CD4-positive, alpha-beta memory T cell (primary cell): ENCODE data around the gene HIBADH. TPM values are rescaled to one million over a fixed set of nuclear protein-coding genes. Genes with fewer than 3 reads are reported as not detected.

Experiments used
- CTCF ChIA-PET: fragments of 350-600 bp; sonication (Branson Sonifier 250); formaldehyde crosslinking; loops from one replicate; lab custom pipeline; 2021; ENCODE audit warnings: inconsistent platforms; ENCODE audit not compliant: partially characterized antibody; lab: Charles Lee
- POLR2A ChIA-PET: fragments of 350-600 bp; sonication (Branson Sonifier 250); formaldehyde crosslinking; loops from one replicate; lab custom pipeline; 2021; ENCODE audit not compliant: partially characterized antibody; lab: Charles Lee
- DNase-seq, 5 donors: peaks; one replicate each; pipeline versions ENCODE4 v3.0.0 to v3.0.0-alpha.2; 2020 to 2022; ENCODE audit warnings: mixed read lengths in 1 of 5
- H3K27ac ChIP-seq: one replicate; pipeline ENCODE4 v1.7.0; 2013; ENCODE audit warnings: low read depth, low read length
- H3K27me3 ChIP-seq: 2 replicates; pipeline ENCODE4 v1.7.0; 2013; ENCODE audit warnings: mild to moderate bottlenecking, low read length, moderate library complexity; ENCODE audit not compliant: insufficient read depth
- H3K36me3 ChIP-seq: 2 replicates; pipeline ENCODE4 v1.7.0; 2013; ENCODE audit warnings: mild to moderate bottlenecking, low read length, moderate library complexity; ENCODE audit not compliant: insufficient read depth
- H3K4me1 ChIP-seq: 2 replicates; pipeline ENCODE4 v1.7.0; 2013; ENCODE audit warnings: mild to moderate bottlenecking, low read length, moderate library complexity; ENCODE audit not compliant: insufficient read depth
- H3K4me3 ChIP-seq, 2 donors: one replicate each; pipeline ENCODE4 v1.7.0; 2013; ENCODE audit warnings: low read length in 2 of 2, mild to moderate bottlenecking in 1 of 2
- H3K9me3 ChIP-seq, 2 donors: one replicate each; pipeline ENCODE4 v1.7.0; 2013; ENCODE audit warnings: low read length in 2 of 2, control low read depth in 1 of 2; ENCODE audit not compliant: control insufficient read depth in 1 of 2
- H3K27ac Mint-ChIP-seq, 7 donors: one replicate each; pipeline ENCODE4 v1.8.0; 2020 to 2021; ENCODE audit warnings: mixed read lengths in 7 of 7, mild to moderate bottlenecking in 6 of 7, inconsistent platforms in 3 of 7, moderate library complexity in 3 of 7
- H3K27me3 Mint-ChIP-seq, 2 donors: one replicate each; pipeline ENCODE4 v1.8.0; 2020 to 2021; ENCODE audit warnings: mixed read lengths in 2 of 2
- H3K36me3 Mint-ChIP-seq, 2 donors: one replicate each; pipeline ENCODE4 v1.8.0; 2020 to 2021; ENCODE audit warnings: mixed read lengths in 2 of 2, inconsistent platforms in 1 of 2, mild to moderate bottlenecking in 1 of 2
- H3K4me1 Mint-ChIP-seq, 4 donors: one replicate each; pipeline ENCODE4 v1.8.0; 2020 to 2021; ENCODE audit warnings: mixed read lengths in 4 of 4, mild to moderate bottlenecking in 1 of 4
- H3K4me3 Mint-ChIP-seq, 8 donors: one replicate each; pipeline ENCODE4 v1.8.0; 2020 to 2021; ENCODE audit warnings: mixed read lengths in 8 of 8, mild to moderate bottlenecking in 7 of 8, moderate library complexity in 6 of 8, inconsistent platforms in 3 of 8
- H3K9me3 Mint-ChIP-seq, 8 donors: one replicate each; pipeline ENCODE4 v1.8.0; 2020 to 2021; ENCODE audit warnings: mixed read lengths in 8 of 8, mild to moderate bottlenecking in 5 of 8, inconsistent platforms in 3 of 8, moderate library complexity in 1 of 8
- intact Hi-C: fragments of 100-400 bp; cut with micrococcal nuclease; formaldehyde crosslinking; loops from one replicate; pipeline ENCODE4 v1.15.1; 2023
- polyA plus RNA-seq, 2 donors: library from polyadenylated mRNA; unstranded; fragments of 300-500 nt; fragmentation: Illumina TruSeq; gene quantifications; one replicate each; pipeline ENCODE4 v1.2.3, GENCODE V29; 2021
- total RNA-seq, 2 experiments: library from RNA; stranded (reverse); gene quantifications; one replicate each; pipeline ENCODE4 v1.2.3, GENCODE V29; 2021

Gene HIBADH
- total and polyA plus RNA-seq, 4 experiments from 2014 or later: 13.6 to 51.3 (median 21.2) TPM

DNA sequence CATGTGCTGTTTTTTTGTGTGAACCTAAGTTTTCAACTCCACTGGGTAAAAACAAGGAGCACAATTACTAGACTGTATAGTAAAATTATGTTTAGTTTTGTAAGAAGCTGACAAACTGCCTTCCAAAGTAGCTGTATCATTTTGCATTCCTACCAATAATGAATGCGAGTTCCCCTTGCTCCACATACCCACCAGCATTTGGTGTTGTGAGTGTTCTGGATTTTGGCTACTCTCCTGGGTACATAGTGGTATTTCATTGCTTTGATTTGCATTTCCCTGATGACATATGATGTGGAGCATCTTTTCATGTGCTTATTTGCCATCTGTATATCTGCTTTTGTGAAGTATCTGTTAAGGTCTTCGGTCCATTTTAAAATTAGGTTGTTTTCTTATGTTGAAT is 178.2 kb downstream of the HIBADH start:
- ChIA-PET POLR2A (no interaction called here), CTCF (no interaction called here)
- Mint-ChIP-seq H3K36me3 (no peaks in the 10 kb centered on the region), H3K27ac (no peak overlapping the region), H3K9me3 (no peaks in the 10 kb centered on the region), H3K4me1 (no peaks in the 10 kb centered on the region), H3K4me3 (no peak overlapping the region), H3K27me3 (no peaks in the 10 kb centered on the region)
- H3K9me3 ChIP-seq: no peaks in the 10 kb centered on the region
- no peak overlapping the region for H3K27ac ChIP-seq
- no peaks in the 10 kb centered on the region for H3K4me1 ChIP-seq
- no peaks in the 10 kb centered on the region for H3K27me3 ChIP-seq
- no peak overlapping the region for H3K4me3 ChIP-seq
- H3K36me3 ChIP-seq: no peaks in the 10 kb centered on the region
- intact Hi-C loops: no loop called here
- DNase-seq: no peak

GRCh38 chr7:27482219-27482618 is 180.5 kb downstream of the HIBADH start:
- no peak overlapping the region for H3K27ac Mint-ChIP-seq
- no peaks in the 10 kb centered on the region for H3K36me3 ChIP-seq
- no peaks in the 10 kb centered on the region for H3K36me3 Mint-ChIP-seq
- no peaks in the 10 kb centered on the region for H3K27me3 Mint-ChIP-seq
- H3K9me3 ChIP-seq: no peaks in the 10 kb centered on the region
- H3K27ac ChIP-seq: no peak overlapping the region
- H3K9me3 Mint-ChIP-seq: no peaks in the 10 kb centered on the region
- H3K4me3 Mint-ChIP-seq: no peak overlapping the region
- no peak for DNase-seq
- POLR2A ChIA-PET: no interaction called here
- intact Hi-C loops: no loop called here
- no peaks in the 10 kb centered on the region for H3K27me3 ChIP-seq
- no peaks in the 10 kb centered on the region for H3K4me1 Mint-ChIP-seq
- H3K4me3 ChIP-seq: no peak overlapping the region
- no peaks in the 10 kb centered on the region for H3K4me1 ChIP-seq
- CTCF ChIA-PET: no interaction called here

GRCh38 chr7:27478556-27478955 is 184.1 kb downstream of the HIBADH start:
- H3K27me3 ChIP-seq: no peaks in the 10 kb centered on the region
- POLR2A ChIA-PET: no interaction called here
- no peaks in the 10 kb centered on the region for H3K36me3 ChIP-seq
- no peak overlapping the region for H3K27ac ChIP-seq
- Mint-ChIP-seq H3K9me3 (no peaks in the 10 kb centered on the region), H3K4me1 (no peaks in the 10 kb centered on the region), H3K36me3 (no peaks in the 10 kb centered on the region), H3K27me3 (peaks cover 0 to 6% of the 10 kb centered on the region in 2 donors), H3K4me3 (no peak overlapping the region), H3K27ac (no peak overlapping the region)
- intact Hi-C loops: no loop called here
- H3K9me3 ChIP-seq: no peaks in the 10 kb centered on the region
- H3K4me3 ChIP-seq: no peak overlapping the region
- DNase-seq: no peak
- H3K4me1 ChIP-seq: no peaks in the 10 kb centered on the region
- CTCF ChIA-PET: no interaction called here

GRCh38 chr7:27478084-27478483 is 184.6 kb downstream of the HIBADH start:
- ChIA-PET CTCF (no interaction called here), POLR2A (no interaction called here)
- no peaks in the 10 kb centered on the region for H3K9me3 Mint-ChIP-seq
- Histone ChIP-seq H3K4me1 (no peaks in the 10 kb centered on the region), H3K27me3 (no peaks in the 10 kb centered on the region), H3K9me3 (no peaks in the 10 kb centered on the region), H3K4me3 (no peak overlapping the region), H3K27ac (no peak overlapping the region), H3K36me3 (no peaks in the 10 kb centered on the region)
- no peaks in the 10 kb centered on the region for H3K36me3 Mint-ChIP-seq
- no peak overlapping the region for H3K4me3 Mint-ChIP-seq
- peaks cover 0 to 6% of the 10 kb centered on the region in 2 donors for H3K27me3 Mint-ChIP-seq
- DNase-seq: no peak
- intact Hi-C loops: no loop called here
- no peaks in the 10 kb centered on the region for H3K4me1 Mint-ChIP-seq
- H3K27ac Mint-ChIP-seq: no peak overlapping the region

- no peak overlapping the region for H3K4me3 Mint-ChIP-seq
- Histone ChIP-seq H3K4me1 (no peaks in the 10 kb centered on the region), H3K9me3 (no peaks in the 10 kb centered on the region), H3K4me3 (no peak overlapping the region), H3K27ac (no peak overlapping the region), H3K36me3 (no peaks in the 10 kb centered on the region), H3K27me3 (no peaks in the 10 kb centered on the region)
- H3K4me1 Mint-ChIP-seq: no peaks in the 10 kb centered on the region
- intact Hi-C loops: no loop called here
- CTCF ChIA-PET: no interaction called here
- no peak for DNase-seq
- H3K27ac Mint-ChIP-seq: no peak overlapping the region
- H3K9me3 Mint-ChIP-seq: no peaks in the 10 kb centered on the region
- H3K27me3 Mint-ChIP-seq: peaks cover 0 to 6% of the 10 kb centered on the region in 2 donors
- POLR2A ChIA-PET: no interaction called here
- H3K36me3 Mint-ChIP-seq: no peaks in the 10 kb centered on the region
Observed at GRCh38 chr7:27476493-27476892, 186.2 kb downstream of the HIBADH start.

Other genes with a start within 250 kb of the HIBADH start
- 100 to 1,000 TPM; 109 to 111 TPM for gene TAX1BP1, start 77.3 kb upstream of the HIBADH start, total RNA-seq
- 100 to 1,000 TPM; 112 to 125 TPM for gene TAX1BP1, start 77.3 kb upstream of the HIBADH start, polyA plus RNA-seq